Effector memory CD4-positive, alpha-beta T cell (primary cell): Measurements from ENCODE around the gene TXNRD2.
"Not testable (repeated sequence)": the region's sequence is repeated elsewhere in the genome, so short reads cannot be mapped to it uniquely, and the experiment has no call there.

Experiments used
- DNase-seq, 3 donors: peaks; one replicate each; pipeline ENCODE4 v3.0.0-alpha.2; 2020
- H3K27ac ChIP-seq: 2 replicates; pipeline ENCODE4 v1.7.0; 2013; ENCODE audit warnings: mild to moderate bottlenecking, low read length, moderate library complexity; ENCODE audit not compliant: insufficient read depth, poor library complexity, severe bottlenecking
- H3K27me3 ChIP-seq: replicated peaks from 2 replicates; pipeline ENCODE4 v1.7.0; 2013; ENCODE audit warnings: mild to moderate bottlenecking, low read length; ENCODE audit not compliant: insufficient read depth, control insufficient read depth, poor library complexity, severe bottlenecking
- H3K36me3 ChIP-seq: 2 replicates; pipeline ENCODE4 v1.7.0; 2013; ENCODE audit warnings: mild to moderate bottlenecking, low read length, moderate library complexity; ENCODE audit not compliant: control insufficient read depth, insufficient read depth
- H3K4me1 ChIP-seq: 2 replicates; pipeline ENCODE4 v1.7.0; 2013; ENCODE audit warnings: low read length, mild to moderate bottlenecking; ENCODE audit not compliant: control insufficient read depth, insufficient read depth, poor library complexity, severe bottlenecking
- H3K4me3 ChIP-seq: 2 replicates; pipeline ENCODE4 v1.7.0; 2013; ENCODE audit warnings: low read length, low read depth, mild to moderate bottlenecking; ENCODE audit not compliant: insufficient read depth, poor library complexity, severe bottlenecking
- H3K9me3 ChIP-seq: 2 replicates; pipeline ENCODE4 v1.7.0; 2013; ENCODE audit warnings: mild to moderate bottlenecking, low read length, moderate library complexity; ENCODE audit not compliant: control insufficient read depth

Gene TXNRD2

GRCh38 chr22:19887256-19887985, 54.2 kb downstream of the TXNRD2 start:
- Histone ChIP-seq H3K4me1 (peaks cover 63% of the 10 kb centered on the region), H3K36me3 (no peaks in the 10 kb centered on the region), H3K27ac (peak overlapping the region; percentile 46), H3K27me3 (no peaks in the 10 kb centered on the region), H3K9me3 (no peaks in the 10 kb centered on the region), H3K4me3 (no peak overlapping the region)
- no peak for DNase-seq

DNA sequence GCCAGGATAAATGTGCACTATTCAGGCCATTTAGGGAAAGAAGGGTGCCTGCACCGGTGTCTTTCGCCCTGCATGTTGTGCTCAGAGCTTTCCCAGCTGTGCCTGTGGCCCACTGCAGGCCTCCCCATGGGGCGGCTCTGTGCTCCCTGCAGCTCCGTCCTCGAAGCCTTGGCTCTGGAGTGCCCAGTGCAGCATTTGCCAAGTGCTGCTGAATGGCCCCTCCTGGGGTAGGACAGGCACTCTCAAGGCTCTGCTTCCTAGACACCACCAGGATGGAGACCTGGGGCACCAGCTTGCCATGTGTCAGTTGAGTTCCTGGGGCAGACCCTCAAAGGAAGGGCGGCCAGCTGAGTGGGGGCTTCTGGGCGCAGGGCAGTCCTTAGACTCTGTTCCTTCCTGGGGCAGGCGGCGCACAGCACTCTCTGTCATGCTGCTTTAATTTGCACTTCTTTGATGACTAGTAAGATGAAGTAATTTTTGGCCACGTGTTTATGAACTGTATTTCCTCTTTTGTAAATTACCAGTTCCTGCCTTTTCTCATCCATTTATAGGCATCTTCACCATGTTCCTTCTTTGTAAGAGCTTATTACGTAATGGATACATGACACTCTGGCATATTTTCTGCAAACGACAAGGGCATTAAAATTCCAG, 54.9 kb downstream of the TXNRD2 start:
- H3K9me3 ChIP-seq: no peaks in the 10 kb centered on the region
- no peaks in the 10 kb centered on the region for H3K36me3 ChIP-seq
- peaks cover 56% of the 10 kb centered on the region for H3K4me1 ChIP-seq
- H3K27me3 ChIP-seq: no peaks in the 10 kb centered on the region
- no peak overlapping the region for H3K4me3 ChIP-seq
- peak overlapping the region; percentile 46 for H3K27ac ChIP-seq
- no peak for DNase-seq

- Histone ChIP-seq H3K4me3 (no peak overlapping the region), H3K27me3 (no peaks in the 10 kb centered on the region), H3K9me3 (no peaks in the 10 kb centered on the region), H3K27ac (peak overlapping the region; percentile 46), H3K4me1 (peaks cover 49% of the 10 kb centered on the region), H3K36me3 (no peaks in the 10 kb centered on the region)
- DNase-seq: no peak
Measured at GRCh38 chr22:19885841-19886592, 55.6 kb downstream of the TXNRD2 start.

DNA sequence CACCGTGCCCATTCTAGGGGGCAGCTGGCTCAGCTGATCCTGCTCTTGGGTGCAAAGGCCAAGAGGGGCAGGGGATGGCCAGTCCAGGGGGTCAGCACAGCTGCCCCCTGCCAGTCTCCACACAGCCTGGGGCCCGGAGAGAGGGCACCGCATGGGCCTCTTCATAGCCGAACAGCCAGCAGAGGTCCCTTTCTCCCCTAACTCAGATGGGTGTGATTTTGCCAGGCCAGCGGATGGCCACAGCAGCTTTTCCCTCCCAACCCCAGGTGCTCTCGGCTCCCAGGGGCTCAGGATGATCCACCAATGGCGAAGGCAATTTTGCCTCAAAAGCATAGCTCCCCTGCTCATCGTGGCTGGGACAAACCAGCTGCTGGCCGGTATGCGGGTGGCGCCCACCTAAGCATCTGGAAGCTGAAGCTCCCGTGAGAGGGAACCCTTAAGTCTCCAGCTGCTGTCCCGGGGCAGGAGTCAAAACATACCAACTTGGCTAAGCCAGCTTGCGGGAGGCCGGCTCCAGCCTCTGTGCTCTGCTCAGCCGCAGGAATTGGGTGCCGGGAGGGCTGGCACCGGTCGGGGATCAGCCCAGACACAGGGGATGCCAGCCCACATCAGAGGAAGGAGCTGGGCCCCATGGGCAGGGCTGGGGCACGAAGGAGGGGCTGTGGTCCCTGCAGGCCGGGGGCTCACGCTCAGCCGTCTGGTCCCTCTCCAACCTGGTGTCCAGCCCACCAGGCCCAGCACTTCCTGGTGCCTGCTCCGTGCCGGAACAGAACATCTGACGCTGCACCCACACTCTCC, 56.5 kb downstream of the TXNRD2 start:
- Histone ChIP-seq H3K9me3 (no peaks in the 10 kb centered on the region), H3K4me1 (peaks cover 40% of the 10 kb centered on the region), H3K36me3 (no peaks in the 10 kb centered on the region), H3K4me3 (no peak overlapping the region), H3K27me3 (no peaks in the 10 kb centered on the region), H3K27ac (peak overlapping the region; percentile 46)
- no peak for DNase-seq

DNA sequence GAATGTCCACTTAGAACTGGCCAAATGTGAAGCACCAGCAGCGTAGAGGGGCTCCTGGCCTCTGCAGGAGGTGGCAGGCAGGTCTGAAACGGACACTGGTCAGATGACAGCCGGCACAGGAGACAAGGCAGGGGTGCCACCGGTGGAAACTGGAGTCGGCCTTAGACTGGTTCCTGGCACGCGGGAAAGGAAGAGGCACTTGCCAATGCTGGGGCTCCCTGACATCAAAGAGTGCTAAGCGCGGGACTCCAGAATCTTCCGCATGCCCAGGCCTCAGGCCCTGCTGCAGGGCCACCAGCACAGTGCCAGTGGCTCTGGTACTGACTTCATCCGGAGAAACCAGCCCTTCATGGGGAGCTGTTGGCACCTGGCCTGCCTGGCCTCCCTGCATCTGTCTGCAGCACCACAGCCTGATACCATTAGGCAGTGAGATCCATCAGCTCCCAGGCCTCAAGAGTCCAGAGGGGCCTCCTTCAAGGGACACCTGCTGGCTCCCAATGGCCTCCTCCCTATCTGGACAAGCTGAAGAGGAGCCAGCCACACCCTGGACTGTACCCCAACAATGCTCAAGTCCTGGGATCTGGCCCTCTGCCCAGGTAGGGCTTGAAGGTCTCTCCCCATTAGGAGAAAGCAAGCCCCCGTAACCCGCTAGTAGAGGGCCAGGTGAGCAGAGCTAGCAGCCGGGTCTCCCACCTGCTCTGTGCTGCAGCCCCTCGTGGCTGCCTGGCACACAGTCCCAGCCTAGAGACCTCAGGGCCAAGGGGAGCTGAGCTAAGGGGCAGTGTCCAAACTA, 57.3 kb downstream of the TXNRD2 start:
- Histone ChIP-seq H3K4me1 (peaks cover 36% of the 10 kb centered on the region), H3K27ac (peak overlapping the region; percentile 46), H3K9me3 (no peaks in the 10 kb centered on the region), H3K36me3 (no peaks in the 10 kb centered on the region), H3K27me3 (no peaks in the 10 kb centered on the region), H3K4me3 (no peak overlapping the region)
- DNase-seq: no peak

DNA sequence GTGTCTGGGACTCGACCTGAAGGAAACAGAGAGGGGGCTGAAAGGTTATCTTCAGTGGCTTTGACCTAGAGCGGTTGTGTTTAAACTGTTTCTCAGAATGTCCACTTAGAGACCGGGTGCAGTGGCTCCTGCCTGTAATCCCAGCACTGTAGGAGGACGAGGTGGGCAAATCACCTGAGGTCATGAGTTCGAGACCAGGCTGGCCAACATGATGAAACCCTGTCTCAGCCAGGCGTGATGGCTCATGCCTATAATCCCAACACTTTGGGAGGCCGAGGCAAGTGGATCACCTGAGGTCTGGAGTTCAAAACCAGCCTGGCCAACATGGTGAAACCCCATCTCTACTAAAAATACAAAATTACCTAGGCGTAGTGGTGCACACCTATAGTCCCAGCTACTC, 58.2 kb downstream of the TXNRD2 start:
- H3K9me3 ChIP-seq, H3K36me3 ChIP-seq, DNase-seq, H3K27ac ChIP-seq, H3K27me3 ChIP-seq, H3K4me3 ChIP-seq: not testable (repeated sequence)
- H3K4me1 ChIP-seq: peaks cover 34% of the 10 kb centered on the region

DNA sequence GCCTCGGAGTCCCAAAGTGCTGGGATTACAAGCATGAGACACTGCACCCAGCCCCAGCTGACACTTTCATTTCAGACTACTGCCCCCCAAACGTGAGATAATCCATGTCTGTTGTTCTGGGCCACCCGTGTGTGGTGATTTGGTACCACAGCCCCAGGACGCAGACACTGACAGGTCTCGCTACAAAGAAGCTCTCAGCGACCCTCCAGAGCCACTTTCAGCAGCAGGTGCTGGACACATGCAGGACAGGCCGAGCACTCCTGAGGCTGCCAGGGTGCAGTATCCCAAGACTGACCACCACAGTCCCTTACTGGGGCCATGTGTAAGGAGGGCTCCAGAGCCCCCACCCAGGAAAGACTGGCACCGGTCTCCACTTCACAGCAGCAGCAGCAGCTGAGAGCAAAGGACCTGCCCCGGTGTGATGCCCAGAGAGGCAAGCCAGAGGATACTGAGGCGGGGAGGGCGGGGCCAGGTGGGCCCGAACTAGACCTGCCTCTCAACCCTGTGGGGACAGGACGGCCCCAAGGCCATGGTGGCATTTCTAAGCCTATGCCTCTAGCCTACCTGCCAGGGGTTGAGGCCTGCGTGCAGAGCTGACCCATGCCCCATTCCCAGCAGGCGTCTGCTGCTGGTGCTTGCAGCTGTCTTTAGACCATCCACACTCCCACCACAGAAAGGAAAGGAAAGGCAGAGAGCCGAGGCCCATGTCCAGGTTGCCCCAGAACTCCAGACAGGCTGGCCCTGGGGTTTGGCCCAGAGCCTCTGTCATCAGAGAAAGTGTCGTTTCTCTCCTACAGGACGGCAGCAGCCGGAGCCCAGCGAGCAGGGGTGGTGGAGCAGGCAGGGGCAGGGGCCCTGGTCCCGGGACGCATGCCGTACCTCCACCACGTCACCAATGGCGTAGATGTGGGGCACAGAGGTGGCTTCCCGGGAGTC, 58.9 kb downstream of the TXNRD2 start:
- Histone ChIP-seq H3K27ac (no peak overlapping the region), H3K9me3 (no peaks in the 10 kb centered on the region), H3K4me3 (no peak overlapping the region), H3K4me1 (peaks cover 30% of the 10 kb centered on the region), H3K36me3 (no peaks in the 10 kb centered on the region), H3K27me3 (no peaks in the 10 kb centered on the region)
- no peak for DNase-seq

GRCh38 chr22:19880786-19881569, 60.6 kb downstream of the TXNRD2 start:
- Histone ChIP-seq H3K9me3 (no peaks in the 10 kb centered on the region), H3K27ac (no peak overlapping the region), H3K4me3 (no peak overlapping the region), H3K4me1 (peaks cover 12% of the 10 kb centered on the region), H3K27me3 (no peaks in the 10 kb centered on the region), H3K36me3 (no peaks in the 10 kb centered on the region)
- no peak for DNase-seq
